Erythroblast (primary cell): Measurements from ENCODE around the gene RNF26.

Source experiments
- DNase-seq, 2 experiments: peaks; one replicate each; lab custom pipeline; 2025; lab: John Stamatoyannopoulos, UW
- GATA1 ChIP-seq: IDR thresholded peaks from 2 replicates; pipeline ENCODE4 v1.6.1; 2011; ENCODE audit warnings: low read depth, mild to moderate bottlenecking, control low read depth, low read length, moderate library complexity
- POLR2A ChIP-seq: IDR thresholded peaks from 2 replicates; pipeline ENCODE4 v1.6.1; 2011; ENCODE audit warnings: mild to moderate bottlenecking, low read length

Gene RNF26

DNA sequence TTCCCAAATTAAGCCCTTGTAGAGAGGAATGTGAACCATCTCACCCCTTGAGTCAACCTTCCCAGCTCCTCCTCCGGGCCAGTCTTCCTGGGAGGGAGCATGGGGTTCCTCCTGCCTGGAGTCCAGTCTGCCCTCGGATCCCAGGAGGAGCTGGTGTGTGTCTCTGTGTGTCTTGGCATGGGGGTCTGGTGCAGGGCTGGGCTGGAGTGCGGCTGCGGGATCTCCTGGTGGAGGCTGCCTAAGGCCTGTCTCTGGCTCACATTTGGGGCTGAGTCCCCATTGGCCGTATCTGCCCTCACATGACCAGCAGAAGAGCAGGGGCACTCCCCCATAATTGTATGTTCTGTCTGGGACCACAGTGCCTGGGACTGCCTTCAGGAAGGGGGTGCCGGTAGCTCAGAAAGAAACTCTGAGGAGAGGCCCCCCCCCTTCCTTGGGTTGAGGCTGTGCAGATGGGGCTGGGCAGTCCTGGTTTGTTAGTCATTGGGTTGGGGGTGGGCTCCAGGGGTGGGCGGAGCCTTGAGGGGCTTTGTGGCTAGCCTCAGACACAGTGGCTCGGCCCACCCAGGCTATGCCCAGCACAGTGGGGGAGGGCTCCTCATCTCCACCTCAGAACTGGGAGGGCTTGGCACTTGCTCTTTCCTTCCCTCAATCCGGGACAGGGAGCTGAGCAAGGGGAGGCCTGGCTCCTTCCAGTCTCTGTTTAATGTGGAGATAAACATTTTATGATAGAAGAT is 3.4 kb downstream of the RNF26 start:
- no peak for DNase-seq
- TF ChIP-seq POLR2A (no peak), GATA1 (no peak)

DNA sequence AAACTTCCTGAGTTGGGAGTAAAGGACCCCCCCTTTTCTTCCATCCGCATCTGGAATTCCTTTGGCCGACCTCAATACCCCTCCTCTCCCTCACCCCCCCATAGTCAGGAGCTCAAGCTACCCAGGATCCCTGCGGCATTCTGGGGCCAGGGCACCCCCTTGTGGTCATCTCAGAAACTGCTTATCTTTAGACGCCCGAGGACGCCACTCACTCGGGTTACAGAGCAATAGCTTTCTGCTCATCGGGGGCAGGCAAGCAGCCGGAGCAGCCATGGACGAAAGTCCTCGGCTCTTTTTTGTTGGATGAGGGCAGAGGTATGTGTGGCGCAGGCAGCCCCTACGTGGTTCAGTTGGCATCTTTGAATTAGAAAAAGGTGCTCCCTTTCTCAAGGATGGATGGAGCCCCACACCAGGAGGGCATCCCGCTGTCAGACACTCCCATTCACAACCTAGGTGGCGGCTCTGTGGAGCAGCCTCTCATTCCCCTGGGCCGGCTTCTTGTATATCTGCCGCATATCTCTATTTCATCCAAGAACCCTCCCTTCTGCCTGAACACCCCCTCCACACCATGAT is 4.1 kb downstream of the RNF26 start:
- DNase-seq: peak; percentile 75 to 86
- TF ChIP-seq GATA1: no peak
- no peak for TF ChIP-seq POLR2A

DNA sequence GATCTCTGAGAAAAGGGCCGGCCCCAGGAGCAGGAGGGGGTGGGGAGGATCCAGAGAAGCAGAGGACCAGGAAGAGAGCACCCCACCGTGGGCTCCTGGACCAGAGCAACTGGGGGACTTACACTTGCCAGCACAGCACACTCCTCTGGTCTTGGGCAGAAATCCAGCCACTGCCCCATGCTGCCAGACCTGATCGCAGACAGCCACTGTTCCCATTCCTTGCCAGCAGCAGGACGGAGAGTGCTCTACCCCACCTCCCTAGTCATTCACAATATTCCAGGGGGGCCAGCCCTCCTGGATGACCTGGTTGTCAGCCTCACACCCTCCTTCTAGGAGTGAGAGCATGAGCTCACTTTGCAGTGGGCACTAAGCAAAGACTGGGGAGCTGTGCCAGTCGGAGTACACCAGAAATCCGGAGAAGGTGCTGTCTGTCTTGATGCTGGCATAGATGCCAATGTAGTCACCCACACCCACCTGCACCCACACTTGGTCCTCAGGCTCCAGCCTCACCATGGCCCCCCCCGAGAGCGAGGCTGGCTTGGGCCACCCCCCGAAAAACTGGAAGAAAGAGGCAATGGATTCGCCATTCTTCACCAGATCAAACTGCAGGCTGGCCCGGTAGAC is 4.8 kb downstream of the RNF26 start:
- TF ChIP-seq POLR2A: no peak
- no peak for TF ChIP-seq GATA1
- DNase-seq: no peak

DNA sequence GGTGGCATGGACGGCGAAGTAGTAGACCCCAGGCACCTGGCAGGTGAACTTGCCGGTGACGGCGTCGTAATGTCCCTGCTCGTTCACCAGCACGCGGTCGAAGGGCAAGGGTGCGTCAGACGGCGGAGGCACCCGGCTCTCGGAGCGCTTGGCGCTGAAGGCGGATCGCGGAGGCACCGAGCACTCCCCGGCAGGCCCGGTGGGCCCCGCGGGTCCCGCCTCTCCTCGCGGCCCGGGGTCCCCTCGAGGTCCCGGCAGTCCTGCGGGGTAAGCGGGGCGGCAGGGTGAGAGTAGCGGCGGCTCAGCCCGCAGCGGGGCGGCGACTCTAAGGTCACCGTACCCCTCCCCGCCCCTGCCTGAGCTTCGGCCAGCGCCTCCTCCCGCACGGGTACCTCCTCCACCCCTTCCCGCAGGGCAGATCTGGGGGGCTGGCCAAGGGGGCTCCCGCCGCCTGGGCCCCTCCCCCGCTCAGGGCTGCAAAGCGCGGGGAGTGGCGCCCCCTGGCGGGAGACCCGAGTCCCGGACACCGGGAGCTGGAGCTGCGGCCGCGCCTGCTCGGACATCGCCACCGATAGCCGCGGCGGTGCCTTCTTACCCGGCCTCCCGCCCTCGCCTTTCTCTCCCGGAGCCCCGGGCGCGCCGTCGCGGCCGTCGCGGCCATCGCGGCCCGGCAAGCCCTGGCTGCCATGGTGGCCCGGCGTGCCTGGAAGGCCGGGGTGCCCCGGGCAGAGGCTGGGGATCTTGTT is 5.4 kb downstream of the RNF26 start:
- DNase-seq: peak; percentile 59 to 66
- no peak for TF ChIP-seq GATA1
- no peak for TF ChIP-seq POLR2A

GRCh38 chr11:119340335-119341221 is 6.3 kb downstream of the RNF26 start, which contains the start of gene C1QTNF5:
Gene C1QTNF5, minus strand, starts transcription at chr11:119340883. Its CDS starts 486 bp downstream, at chr11:119340397.
- TF ChIP-seq GATA1 (no peak), POLR2A (no peak)
- DNase-seq: no peak

GRCh38 chr11:119341222-119342022 is 7.1 kb downstream of the RNF26 start:
- TF ChIP-seq GATA1 (no peak), POLR2A (no peak)
- DNase-seq: no peak

DNA sequence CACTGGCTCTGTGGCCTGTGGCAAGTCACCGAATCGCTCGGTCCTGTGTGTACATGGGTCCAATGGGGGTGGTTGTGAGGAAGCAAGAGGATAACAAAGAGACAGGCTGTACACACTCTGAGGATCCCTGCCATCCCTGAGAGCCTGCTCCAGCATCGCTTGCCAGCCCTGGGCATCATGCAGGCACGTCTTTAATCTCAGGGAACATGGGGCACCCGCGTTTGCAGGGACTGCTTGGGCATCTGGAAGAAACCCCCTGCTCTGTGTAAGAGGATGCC is 7.6 kb downstream of the RNF26 start:
- TF ChIP-seq POLR2A: no peak
- TF ChIP-seq GATA1: no peak
- no peak for DNase-seq

DNA sequence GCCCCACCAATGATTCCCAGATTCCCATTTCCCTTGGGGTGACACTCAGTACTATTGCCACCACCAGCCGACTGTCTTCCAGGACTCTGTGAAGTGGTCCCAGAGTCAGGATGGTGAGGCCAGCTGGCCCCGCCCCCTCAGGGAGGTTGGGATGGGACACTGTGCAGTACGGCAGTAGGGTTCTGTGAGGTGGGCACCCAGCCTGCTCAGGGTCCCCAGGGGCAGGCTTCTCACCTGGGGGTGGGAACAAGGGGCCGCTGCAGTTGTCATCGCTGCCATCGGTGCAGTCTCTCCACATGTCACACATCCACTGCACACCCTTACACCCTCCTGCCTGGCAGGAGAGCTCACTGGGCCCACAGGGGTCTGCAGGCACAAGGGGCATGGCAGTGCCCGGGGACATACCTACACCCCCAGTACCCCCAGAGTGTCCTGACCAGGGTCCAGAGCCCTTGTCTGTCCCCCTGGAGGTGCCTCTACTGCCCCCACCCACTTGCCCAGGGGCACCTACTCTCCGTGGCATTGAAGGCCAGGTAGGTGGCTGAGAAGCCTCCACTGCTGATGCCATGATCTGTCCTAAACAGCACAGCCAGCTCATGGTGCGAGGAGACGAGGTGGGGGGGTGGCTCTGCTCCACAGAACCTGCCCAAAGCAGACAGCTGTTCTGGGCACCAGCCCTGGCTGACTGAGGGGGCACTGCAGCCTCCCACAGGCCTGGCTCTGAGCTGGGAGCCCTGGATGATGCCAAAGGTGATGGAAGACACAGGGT is 8.2 kb downstream of the RNF26 start:
- DNase-seq: no peak
- no peak for TF ChIP-seq GATA1
- TF ChIP-seq POLR2A: no peak

DNA sequence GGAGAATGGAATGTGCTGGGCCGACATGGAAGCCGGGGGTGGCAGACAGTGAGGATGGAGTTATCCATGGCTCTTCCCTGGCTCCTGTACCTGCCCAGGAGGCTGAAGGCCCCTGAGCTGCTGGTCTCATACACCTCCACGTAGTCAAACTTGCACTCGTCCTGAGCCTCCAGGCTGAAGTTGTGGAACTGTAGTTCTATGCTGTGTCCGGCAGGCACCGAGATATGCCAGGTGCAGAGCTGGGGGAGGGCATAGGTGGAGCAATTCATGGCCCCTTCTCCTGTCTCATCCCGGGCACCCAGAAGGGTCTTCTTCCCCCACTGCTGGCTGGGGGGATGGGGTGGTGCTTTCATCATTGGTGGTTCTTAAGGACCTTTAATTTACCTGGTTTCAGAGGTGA is 9.4 kb downstream of the RNF26 start:
- DNase-seq: no peak
- TF ChIP-seq GATA1 (no peak), POLR2A (no peak)

DNA sequence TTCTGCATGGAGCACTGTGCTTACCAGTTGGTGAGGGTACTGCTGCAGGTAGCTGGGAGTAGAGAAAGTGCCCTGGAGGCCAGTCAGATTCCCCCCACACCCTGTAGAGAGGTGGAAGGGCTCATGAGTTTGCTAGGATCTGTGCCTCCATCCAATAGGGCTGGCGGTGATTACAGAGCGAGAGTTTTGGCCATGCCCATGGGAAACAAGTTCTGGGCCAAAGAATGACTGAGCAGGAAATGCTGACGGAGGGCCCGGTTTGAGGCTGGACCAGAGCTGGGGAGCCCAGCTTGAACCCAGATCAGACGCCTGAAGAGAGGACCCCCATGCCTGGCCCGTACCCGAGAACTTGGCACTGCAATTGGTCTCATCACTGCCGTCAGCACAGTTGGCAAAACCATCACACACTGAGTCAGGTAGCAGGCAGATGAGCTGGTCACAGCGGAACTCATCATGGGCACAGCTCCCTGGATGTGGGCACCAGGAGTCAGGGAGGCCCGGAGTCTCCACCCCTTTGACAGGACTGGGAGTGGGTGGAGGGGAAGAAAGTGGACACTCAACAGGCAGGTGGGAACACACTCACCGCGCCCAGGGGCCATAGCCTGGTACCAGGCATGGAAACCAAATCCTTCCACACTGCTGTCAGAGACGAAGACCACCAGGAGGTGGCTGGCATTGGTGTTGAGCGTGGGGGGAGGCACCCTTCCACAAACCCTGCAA is 10.1 kb downstream of the RNF26 start:
- TF ChIP-seq GATA1 (no peak), POLR2A (no peak)
- DNase-seq: no peak

- no peak for DNase-seq
- TF ChIP-seq POLR2A: no peak
Observed at GRCh38 chr11:119345685-119346084, 11.4 kb downstream of the RNF26 start.
